Effector CD4-positive, alpha-beta T cell (primary cell): ENCODE results near the gene LYPD1. TPM values are rescaled to one million over a fixed set of nuclear protein-coding genes. Genes with fewer than 3 reads are reported as not detected.
"Not testable (repeated sequence)": the region's sequence is repeated elsewhere in the genome, so short reads cannot be mapped to it uniquely, and the experiment has no call there.

Source experiments
- DNase-seq: peaks from one replicate; pipeline ENCODE4 v3.0.0-alpha.2; 2020
- total RNA-seq: gene quantifications from one replicate; lab custom pipeline; 2026; lab: John Stamatoyannopoulos, UW

LYPD1 gene
- not detected for total RNA-seq

- no peak for DNase-seq
These were observed at the start of gene LYPD1 for GRCh38 chr2:132669908-132670495. Gene LYPD1 (minus strand): TSS chr2:132670205. CDS start chr2:132669932, 273 bp downstream.

GRCh38 chr2:132719480-132719879, 49.5 kb upstream of the LYPD1 start:
- DNase-seq: no peak

GRCh38 chr2:132716954-132717353, 46.9 kb upstream of the LYPD1 start:
- DNase-seq: no peak

- DNase-seq: no peak
These were observed 45.7 kb upstream of the LYPD1 start for GRCh38 chr2:132715386-132716351.

GRCh38 chr2:132703396-132703795, 33.4 kb upstream of the LYPD1 start:
- DNase-seq: no peak

GRCh38 chr2:132701810-132702209, 31.8 kb upstream of the LYPD1 start:
- no peak for DNase-seq

GRCh38 chr2:132699802-132700201, 29.8 kb upstream of the LYPD1 start:
- DNase-seq: not testable (repeated sequence)

- DNase-seq: not testable (repeated sequence)
These were observed 28.3 kb upstream of the LYPD1 start for GRCh38 chr2:132698347-132698746.

GRCh38 chr2:132697556-132698205, 27.7 kb upstream of the LYPD1 start:
- DNase-seq: no peak

GRCh38 chr2:132692816-132693215, 22.8 kb upstream of the LYPD1 start:
- DNase-seq: no peak

- DNase-seq: no peak
These were observed 21.6 kb upstream of the LYPD1 start for GRCh38 chr2:132691556-132691955.

- no peak for DNase-seq
These were observed 20.8 kb upstream of the LYPD1 start for GRCh38 chr2:132690664-132691303.

- DNase-seq: no peak
These were observed 11.8 kb upstream of the LYPD1 start for GRCh38 chr2:132681766-132682165.

GRCh38 chr2:132680544-132680943, 10.5 kb upstream of the LYPD1 start:
- no peak for DNase-seq

- DNase-seq: no peak
These were observed 8.5 kb upstream of the LYPD1 start for GRCh38 chr2:132678483-132678882.

- DNase-seq: no peak
These were observed 7.7 kb upstream of the LYPD1 start for GRCh38 chr2:132677661-132678060.

GRCh38 chr2:132676999-132677398, 7.0 kb upstream of the LYPD1 start:
- no peak for DNase-seq

GRCh38 chr2:132671151-132671835, 1.3 kb upstream of the LYPD1 start:
- no peak for DNase-seq

GRCh38 chr2:132670496-132671150, 618 bp upstream of the LYPD1 start:
- no peak for DNase-seq

GRCh38 chr2:132668987-132669907, 758 bp downstream of the LYPD1 start:
- DNase-seq: no peak
